HG03342 (cell line): Measurements from ENCODE around the gene PCSK4.
"Not testable (repeated sequence)": the region's sequence is repeated elsewhere in the genome, so short reads cannot be mapped to it uniquely, and the experiment has no call there.

Experiments used
- ATAC-seq: cut with Tn5 transposase; IDR thresholded peaks from one replicate; pipeline ENCODE4 v1.9.1; 2021; ENCODE audit warnings: mild to moderate bottlenecking, moderate library complexity; ENCODE audit not compliant: unreplicated experiment

Gene PCSK4

GRCh38 chr19:1490311-1491113 lies at the start of gene PCSK4:
PCSK4 (minus strand) TSS chr19:1490350; CDS start chr19:1490346, 4 bp downstream.
- peak; percentile 75 for ATAC-seq

GRCh38 chr19:1539749-1540148 lies 49.6 kb upstream of the PCSK4 start:
- ATAC-seq = not testable (repeated sequence)

GRCh38 chr19:1538978-1539377 lies 48.8 kb upstream of the PCSK4 start:
- ATAC-seq = no peak

GRCh38 chr19:1535699-1536098 lies 45.5 kb upstream of the PCSK4 start:
- ATAC-seq = not testable (repeated sequence)

- no peak for ATAC-seq
These were observed 44.8 kb upstream of the PCSK4 start for GRCh38 chr19:1534972-1535371.

- ATAC-seq = no peak
These were observed 43.5 kb upstream of the PCSK4 start for GRCh38 chr19:1533510-1534150.

GRCh38 chr19:1532003-1532402 lies 41.9 kb upstream of the PCSK4 start:
- no peak for ATAC-seq

- no peak for ATAC-seq
These were observed 41.4 kb upstream of the PCSK4 start for GRCh38 chr19:1531587-1531986.

GRCh38 chr19:1530856-1531255 lies 40.7 kb upstream of the PCSK4 start:
- ATAC-seq = not testable (repeated sequence)

GRCh38 chr19:1529430-1529816 lies 39.3 kb upstream of the PCSK4 start:
- no peak for ATAC-seq

- no peak for ATAC-seq
These were observed 38.7 kb upstream of the PCSK4 start for GRCh38 chr19:1528596-1529429.

- no peak for ATAC-seq
These were observed 37.6 kb upstream of the PCSK4 start for GRCh38 chr19:1527650-1528309.

- no peak for ATAC-seq
These were observed 37.0 kb upstream of the PCSK4 start for GRCh38 chr19:1526979-1527649.

- no peak for ATAC-seq
These were observed 36.1 kb upstream of the PCSK4 start for GRCh38 chr19:1526066-1526778.

- ATAC-seq = no peak
These were observed 35.2 kb upstream of the PCSK4 start for GRCh38 chr19:1525343-1525742.

- ATAC-seq = no peak
These were observed 34.8 kb upstream of the PCSK4 start for GRCh38 chr19:1524972-1525325.

GRCh38 chr19:1524287-1524971 lies 34.3 kb upstream of the PCSK4 start:
- ATAC-seq = no peak

GRCh38 chr19:1523412-1524286 lies 33.5 kb upstream of the PCSK4 start, which contains the start of gene PLK5:
PLK5 (plus strand) TSS chr19:1524077; CDS start chr19:1526997, 2,920 bp downstream.
- ATAC-seq = no peak
